Naive thymus-derived CD4-positive, alpha-beta T cell (primary cell): ENCODE data around the gene BUD23. TPM values are rescaled to one million over a fixed set of nuclear protein-coding genes. Genes with fewer than 3 reads are reported as not detected.
"Not testable (repeated sequence)": the region's sequence is repeated elsewhere in the genome, so short reads cannot be mapped to it uniquely, and the experiment has no call there.

Experiments used
- ATAC-seq: fragments of 150-1000 bp; cut with Tn5 transposase; 2 replicates; pipeline ENCODE4 v1.10.0; 2021; ENCODE audit warnings: mild to moderate bottlenecking, moderate library complexity
- CTCF ChIA-PET: fragments of 350-600 bp; sonication (Branson Sonifier 250); formaldehyde crosslinking; loops from one replicate; lab custom pipeline; 2021; ENCODE audit warnings: antibody characterized with exemption; lab: Charles Lee
- POLR2A ChIA-PET: fragments of 350-600 bp; sonication (Branson Sonifier 250); formaldehyde crosslinking; loops from one replicate; lab custom pipeline; 2021; ENCODE audit warnings: antibody characterized with exemption, inconsistent platforms; lab: Charles Lee
- DNase-seq, 9 donors: peaks; one replicate each; pipeline versions ENCODE4 v3.0.0 to v3.0.0-alpha.2; 2020 to 2022; ENCODE audit warnings: mixed read lengths in 1 of 9
- H3K27ac ChIP-seq: one replicate; pipeline ENCODE4 v1.7.0; 2013; ENCODE audit warnings: mild to moderate bottlenecking, low read depth, low read length, moderate library complexity
- H3K27me3 ChIP-seq, 2 donors: one replicate each; pipeline ENCODE4 v1.7.0; 2013; ENCODE audit warnings: low read length in 2 of 2, mild to moderate bottlenecking in 2 of 2, moderate library complexity in 2 of 2; ENCODE audit not compliant: control insufficient read depth in 2 of 2, insufficient read depth in 2 of 2
- H3K36me3 ChIP-seq, 3 experiments: 1 replicate in 2 of 3; 2 replicates in 1 of 3; pipeline ENCODE4 v1.7.0; 2013; ENCODE audit warnings: low read length in 3 of 3, mild to moderate bottlenecking in 3 of 3, moderate library complexity in 1 of 3; ENCODE audit not compliant: insufficient read depth in 3 of 3, control insufficient read depth in 2 of 3
- H3K4me1 ChIP-seq, 2 donors: one replicate each; pipeline ENCODE4 v1.7.0; 2013; ENCODE audit warnings: low read length in 2 of 2, mild to moderate bottlenecking in 2 of 2, moderate library complexity in 1 of 2; ENCODE audit not compliant: control insufficient read depth in 2 of 2, insufficient read depth in 2 of 2
- H3K4me3 ChIP-seq: 2 replicates; pipeline ENCODE4 v1.7.0; 2013; ENCODE audit warnings: mild to moderate bottlenecking, low read length
- H3K9me3 ChIP-seq, 3 experiments: 1 replicate in 2 of 3; 2 replicates in 1 of 3; pipeline ENCODE4 v1.7.0; 2013; ENCODE audit warnings: low read length in 3 of 3; ENCODE audit not compliant: control insufficient read depth in 2 of 3
- H3K27ac Mint-ChIP-seq, 9 donors: one replicate each; pipeline ENCODE4 v1.8.0; 2020 to 2022; ENCODE audit warnings: mixed read lengths in 9 of 9, mild to moderate bottlenecking in 8 of 9, moderate library complexity in 5 of 9, inconsistent platforms in 2 of 9
- H3K27me3 Mint-ChIP-seq, 5 donors: one replicate each; pipeline ENCODE4 v1.8.0; 2021 to 2022; ENCODE audit warnings: mixed read lengths in 5 of 5, mild to moderate bottlenecking in 1 of 5
- H3K36me3 Mint-ChIP-seq, 5 donors: one replicate each; pipeline ENCODE4 v1.8.0; 2020 to 2022; ENCODE audit warnings: mixed read lengths in 5 of 5, mild to moderate bottlenecking in 3 of 5, inconsistent platforms in 1 of 5
- H3K4me1 Mint-ChIP-seq, 7 donors: one replicate each; pipeline ENCODE4 v1.8.0; 2020 to 2022; ENCODE audit warnings: mixed read lengths in 7 of 7, mild to moderate bottlenecking in 3 of 7, inconsistent platforms in 1 of 7
- H3K4me3 Mint-ChIP-seq, 10 donors: one replicate each; pipeline ENCODE4 v1.8.0; 2020 to 2022; ENCODE audit warnings: mild to moderate bottlenecking in 10 of 10, mixed read lengths in 10 of 10, moderate library complexity in 6 of 10, inconsistent platforms in 2 of 10
- H3K9me3 Mint-ChIP-seq, 11 donors: one replicate each; pipeline ENCODE4 v1.8.0; 2020 to 2022; ENCODE audit warnings: mixed read lengths in 11 of 11, mild to moderate bottlenecking in 4 of 11, inconsistent platforms in 1 of 11, moderate library complexity in 1 of 11
- intact Hi-C, 2 donors: fragments of 100-400 bp; cut with micrococcal nuclease; formaldehyde crosslinking; loops; one replicate each; pipeline ENCODE4 v1.15.1; 2023
- polyA plus RNA-seq, 2 donors: library from polyadenylated mRNA; unstranded; fragments of 300-500 nt; fragmentation: Illumina TruSeq; gene quantifications; one replicate each; pipeline ENCODE4 v1.2.3, GENCODE V29; 2021
- total RNA-seq, 6 experiments: library from RNA in 5 of 6; stranded (reverse) in 5 of 6; gene quantifications; 1 replicate in 5 of 6; 2 replicates in 1 of 6; pipeline ENCODE4 v1.2.3 and lab custom pipeline; 2021 to 2026

BUD23 gene
- total and polyA plus RNA-seq, 7 experiments from 2014 or later = 50.5 to 156 (median 104) TPM

DNA sequence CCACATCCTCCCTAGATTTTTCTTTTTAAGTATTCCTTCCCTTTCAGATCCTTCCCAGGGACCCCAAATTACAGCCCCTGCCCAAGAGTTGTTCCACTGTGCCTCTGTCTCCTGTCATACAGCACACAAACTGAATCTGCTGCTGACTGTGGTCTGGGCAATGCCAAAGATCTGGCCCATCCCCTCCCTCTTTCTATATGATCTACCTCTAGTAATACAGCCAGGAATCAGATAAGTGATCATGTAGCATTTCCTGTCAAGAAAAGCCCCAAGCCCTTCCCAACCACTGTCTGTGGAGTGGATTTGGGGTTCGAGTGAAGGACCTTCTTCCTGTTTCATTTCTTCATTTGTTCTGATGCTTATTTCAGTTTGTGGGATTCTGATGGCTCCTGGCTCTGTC is 29.4 kb downstream of the BUD23 start:
- Mint-ChIP-seq H3K27me3 (peaks cover 0 to 3% (median 0%) of the 10 kb centered on the region in 5 donors), H3K4me3 (no peak overlapping the region), H3K4me1 (peaks cover 3 to 30% (median 9%) of the 10 kb centered on the region in 7 donors), H3K36me3 (peaks cover 0 to 1% (median 0%) of the 10 kb centered on the region in 5 donors), H3K9me3 (no peaks in the 10 kb centered on the region), H3K27ac (peak overlapping the region in 1 of 9 donors; percentile 22)
- Histone ChIP-seq H3K9me3 (no peaks in the 10 kb centered on the region), H3K27ac (no peak overlapping the region), H3K4me1 (peaks cover 5 to 11% of the 10 kb centered on the region in 2 donors), H3K4me3 (no peak overlapping the region), H3K36me3 (no peaks in the 10 kb centered on the region), H3K27me3 (no peaks in the 10 kb centered on the region)
- DNase-seq (no peak), ATAC-seq (no peak)
- intact Hi-C loops = loop anchor here in 1 of 2 donors (10.0 kb wide), 1 partner anchor 278 kb away; the partner anchor contains the start of gene FZD9
- ChIA-PET CTCF (interaction anchor here (0.7 kb wide), 1 partner anchor 24 kb away, joined by 3 read pairs; no protein-coding TSS in a partner anchor), POLR2A (no interaction called here)

DNA sequence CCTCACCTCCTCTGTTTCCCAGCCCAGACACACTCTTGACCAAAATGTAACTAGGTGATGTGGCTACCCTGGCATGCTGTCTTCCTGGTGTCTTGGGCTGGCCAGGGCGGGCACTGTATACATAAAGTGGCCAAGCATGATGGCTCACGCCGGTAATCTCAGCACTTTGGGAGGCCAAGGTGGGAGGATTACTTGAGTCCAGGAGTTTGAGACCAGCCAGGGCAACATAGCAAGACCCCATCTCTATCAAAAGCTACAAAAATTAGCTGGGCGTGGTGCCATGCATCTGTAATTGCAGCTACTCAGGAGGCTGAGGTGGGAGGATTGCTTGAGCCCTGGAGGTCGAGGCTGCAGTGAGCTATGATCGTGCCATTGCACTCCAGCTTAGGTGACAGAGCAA is 29.9 kb downstream of the BUD23 start:
- CTCF ChIA-PET, DNase-seq, H3K27ac ChIP-seq, H3K27ac Mint-ChIP-seq, H3K27me3 Mint-ChIP-seq, POLR2A ChIA-PET, H3K36me3 ChIP-seq, ATAC-seq, H3K4me3 Mint-ChIP-seq, H3K9me3 Mint-ChIP-seq, H3K9me3 ChIP-seq, H3K27me3 ChIP-seq, H3K4me3 ChIP-seq, H3K36me3 Mint-ChIP-seq: not testable (repeated sequence)
- H3K4me1 ChIP-seq = peaks cover 11 to 16% of the 10 kb centered on the region in 2 donors
- intact Hi-C loops = loop anchor here in 1 of 2 donors (10.0 kb wide), 1 partner anchor 279 kb away; the partner anchor contains the start of gene FZD9
- H3K4me1 Mint-ChIP-seq = peaks cover 9 to 36% (median 14%) of the 10 kb centered on the region in 7 donors

DNA sequence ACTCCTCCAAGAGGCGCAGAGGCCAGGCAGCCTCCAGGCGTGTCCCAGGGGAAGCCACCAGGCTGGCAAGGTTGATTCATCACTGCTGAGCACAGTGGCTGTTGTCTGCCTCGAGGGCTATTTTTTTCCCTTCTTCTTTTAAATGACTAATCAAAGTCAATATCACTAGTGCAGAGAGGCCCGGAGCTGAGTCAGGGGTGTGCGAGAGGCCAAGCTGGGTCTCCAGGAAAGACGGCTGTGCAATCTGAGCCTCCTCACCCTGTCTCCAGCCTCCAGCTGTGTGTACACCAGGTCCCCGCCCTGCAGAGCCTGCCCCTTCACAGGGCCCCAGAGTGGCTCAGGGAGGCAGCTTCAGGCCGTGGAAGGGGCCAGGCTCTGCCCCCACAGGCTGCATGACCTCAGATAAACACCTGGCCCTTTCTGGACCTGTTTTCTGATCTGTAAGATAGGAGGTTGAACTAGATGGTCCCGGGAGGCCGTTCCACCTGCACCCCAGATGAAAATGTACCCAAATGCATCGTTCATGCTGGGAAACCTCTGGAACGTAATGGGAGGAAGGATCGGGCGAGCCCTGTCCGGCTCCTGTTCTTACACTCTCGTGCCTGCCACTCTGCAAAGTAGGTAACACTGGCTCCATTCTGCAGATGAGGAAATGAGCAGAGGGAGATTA is 32.4 kb downstream of the BUD23 start:
- intact Hi-C loops = loop anchor here (5.0 to 10.0 kb wide), 3 partner anchors 93 to 888 kb away; partner anchors contain the start of genes FZD9 (in 1 of the 2), MLXIPL (in 1 of the 2) and TYW1B (in 1 of the 2)
- no peak overlapping the region for H3K27ac Mint-ChIP-seq
- Histone ChIP-seq H3K4me1 (peaks cover 16 to 22% of the 10 kb centered on the region in 2 donors), H3K27me3 (no peaks in the 10 kb centered on the region), H3K4me3 (no peak overlapping the region), H3K36me3 (no peaks in the 10 kb centered on the region), H3K9me3 (no peaks in the 10 kb centered on the region), H3K27ac (no peak overlapping the region)
- ATAC-seq = peak; percentile 34
- peaks cover 0 to 10% (median 5%) of the 10 kb centered on the region in 5 donors for H3K27me3 Mint-ChIP-seq
- ChIA-PET CTCF (interaction anchor here (1.0 to 1.2 kb wide), 2 partner anchors 9 to 108 kb away, joined by 3 to 4 read pairs; no protein-coding TSS in a partner anchor), POLR2A (no interaction called here)
- H3K9me3 Mint-ChIP-seq = peaks cover 0 to 2% (median 0%) of the 10 kb centered on the region in 11 donors
- H3K36me3 Mint-ChIP-seq = peaks cover 0 to 1% (median 0%) of the 10 kb centered on the region in 5 donors
- peaks cover 13 to 41% (median 20%) of the 10 kb centered on the region in 7 donors for H3K4me1 Mint-ChIP-seq
- no peak overlapping the region for H3K4me3 Mint-ChIP-seq
- DNase-seq = peak in 1 of 9 donors; percentile 65

DNA sequence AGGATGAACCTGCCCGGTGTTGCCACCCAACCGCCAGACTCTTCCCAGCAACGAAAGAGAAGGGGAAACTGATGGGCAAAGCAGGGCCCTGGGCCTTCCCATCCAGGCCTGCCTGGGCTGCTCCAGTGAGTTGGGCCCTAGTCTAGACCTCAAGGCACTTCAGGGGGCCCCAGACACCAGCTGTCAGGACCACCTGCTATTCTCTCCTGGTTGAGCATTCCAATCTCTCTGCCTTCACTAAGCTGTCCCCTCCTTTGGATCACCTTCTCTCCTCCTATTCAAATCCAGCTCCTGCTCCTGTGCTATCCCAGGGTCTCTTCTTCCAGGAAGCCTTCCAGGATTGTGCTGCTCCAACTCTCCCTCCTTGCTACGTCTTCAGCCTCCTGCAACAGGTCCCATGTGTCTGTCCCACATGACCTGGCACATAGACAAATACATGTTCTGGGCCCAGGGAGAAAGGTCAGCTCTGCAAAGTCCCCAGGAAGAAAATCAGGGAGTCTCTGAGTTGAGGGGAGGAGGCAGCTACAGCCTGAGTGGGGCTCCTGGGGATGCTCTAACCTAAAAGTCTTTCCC is 33.0 kb downstream of the BUD23 start:
- H3K4me1 Mint-ChIP-seq = peaks cover 13 to 41% (median 20%) of the 10 kb centered on the region in 7 donors
- intact Hi-C loops = loop anchor here (5.0 to 10.0 kb wide), 3 partner anchors 94 to 889 kb away; partner anchors contain the start of genes FZD9 (in 1 of the 2), MLXIPL (in 1 of the 2) and TYW1B (in 1 of the 2)
- POLR2A ChIA-PET = no interaction called here
- H3K9me3 Mint-ChIP-seq = peaks cover 0 to 2% (median 0%) of the 10 kb centered on the region in 11 donors
- peak overlapping the region in 2 of 9 donors; percentile 4 to 42 for H3K27ac Mint-ChIP-seq
- Histone ChIP-seq H3K27ac (no peak overlapping the region), H3K36me3 (no peaks in the 10 kb centered on the region), H3K9me3 (no peaks in the 10 kb centered on the region), H3K27me3 (no peaks in the 10 kb centered on the region), H3K4me3 (no peak overlapping the region), H3K4me1 (peaks cover 16 to 22% of the 10 kb centered on the region in 2 donors)
- ATAC-seq (no peak), DNase-seq (no peak)
- CTCF ChIA-PET = interaction anchor here (0.8 to 1.2 kb wide), 2 partner anchors 12 to 109 kb away, joined by 3 to 4 read pairs; no protein-coding TSS in a partner anchor
- H3K36me3 Mint-ChIP-seq = peaks cover 0 to 1% (median 0%) of the 10 kb centered on the region in 5 donors
- peaks cover 0 to 14% (median 5%) of the 10 kb centered on the region in 5 donors for H3K27me3 Mint-ChIP-seq
- no peak overlapping the region for H3K4me3 Mint-ChIP-seq

DNA sequence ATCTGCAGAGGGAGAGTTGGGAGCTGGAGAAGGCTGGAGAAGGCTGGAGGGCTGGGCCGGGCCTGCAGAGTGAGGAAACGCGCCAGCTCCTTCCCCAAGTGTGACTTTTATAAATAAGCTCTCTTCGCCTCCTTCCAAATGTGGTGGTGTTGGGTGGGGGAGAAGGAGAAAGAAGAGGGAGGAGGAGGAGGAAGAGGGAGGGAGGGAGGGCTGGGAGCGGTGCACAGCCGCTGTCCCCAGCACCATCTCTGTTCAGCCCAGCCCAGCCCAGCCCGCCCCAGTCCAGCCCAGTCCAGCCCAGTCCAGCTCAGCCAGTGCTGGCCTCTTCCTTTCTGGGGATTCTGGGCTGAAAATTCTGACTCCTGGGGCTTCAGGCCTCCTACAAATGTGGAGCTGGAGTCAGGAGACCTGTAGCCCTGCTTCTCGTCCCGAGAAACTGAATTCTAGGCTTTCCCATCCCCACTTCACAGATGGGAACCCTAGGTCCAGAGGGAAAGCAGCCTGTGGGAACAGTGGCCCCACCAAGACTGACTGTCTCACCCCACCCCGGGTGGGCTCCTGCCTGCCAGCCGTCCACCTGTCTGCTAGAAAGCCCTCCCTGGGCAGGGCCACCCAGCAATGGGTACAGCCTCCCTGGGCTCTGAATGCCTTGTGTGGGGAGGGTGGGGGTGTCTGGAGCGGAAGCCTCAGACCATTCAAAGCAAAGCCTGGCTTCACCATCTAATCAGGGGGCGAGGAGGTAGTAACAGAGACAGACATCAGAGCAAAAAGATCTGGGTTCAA is 33.8 kb downstream of the BUD23 start:
- no peak for ATAC-seq
- Mint-ChIP-seq H3K4me3 (peak overlapping the region in 9 of 10 donors; percentile 74 to 92 (median 83)), H3K27ac (peak overlapping the region in 6 of 9 donors; percentile 19 to 88 (median 60)), H3K36me3 (peaks cover 0 to 1% (median 0%) of the 10 kb centered on the region in 5 donors), H3K4me1 (peaks cover 13 to 41% (median 20%) of the 10 kb centered on the region in 7 donors), H3K27me3 (peaks cover 0 to 18% (median 5%) of the 10 kb centered on the region in 5 donors), H3K9me3 (peaks cover 0 to 2% (median 0%) of the 10 kb centered on the region in 11 donors)
- no peaks in the 10 kb centered on the region for H3K27me3 ChIP-seq
- H3K36me3 ChIP-seq = no peaks in the 10 kb centered on the region
- ChIA-PET CTCF (interaction anchor here (0.6 to 1.2 kb wide), 3 partner anchors 13 to 110 kb away, joined by 3 to 4 read pairs (median 3); no protein-coding TSS in a partner anchor), POLR2A (interaction anchor here (1.2 kb wide), 1 partner anchor 20 kb away, joined by 3 read pairs; no protein-coding TSS in a partner anchor)
- no peak overlapping the region for H3K27ac ChIP-seq
- intact Hi-C loops = loop anchor here (5.0 to 10.0 kb wide), 3 partner anchors 95 to 890 kb away; partner anchors contain the start of genes FZD9 (in 1 of the 2), MLXIPL (in 1 of the 2) and TYW1B (in 1 of the 2)
- peaks cover 16 to 22% of the 10 kb centered on the region in 2 donors for H3K4me1 ChIP-seq
- DNase-seq = no peak
- H3K4me3 ChIP-seq = no peak overlapping the region
- H3K9me3 ChIP-seq = no peaks in the 10 kb centered on the region
